CD14-positive monocyte (primary cell): Measurements from ENCODE around the gene HOXB3. TPM values are rescaled to one million over a fixed set of nuclear protein-coding genes. Genes with fewer than 3 reads are reported as not detected.

Source experiments
- DNase-seq, 3 donors: peaks; one replicate each; pipeline ENCODE4 v3.0.0-alpha.2; 2011 to 2022
- H2AFZ ChIP-seq: 2 replicates; pipeline ENCODE4 v1.6.0; 2012; ENCODE audit warnings: mild to moderate bottlenecking, low read depth, low read length, inconsistent platforms; ENCODE audit not compliant: insufficient read depth, poor library complexity, severe bottlenecking
- H3K27ac ChIP-seq, 2 donors: 1 replicate in 1 of 2; 2 replicates in 1 of 2; pipeline ENCODE4 v1.5.1; 2012 to 2013; ENCODE audit warnings: low read length in 2 of 2, control low read depth in 1 of 2, inconsistent platforms in 1 of 2, low read depth in 1 of 2, mild to moderate bottlenecking in 1 of 2
- H3K27me3 ChIP-seq, 2 donors: one replicate each; pipeline versions ENCODE4 v1.6.0 to v1.6.1; 2011 to 2013; ENCODE audit warnings: low read length in 2 of 2; ENCODE audit not compliant: control insufficient read depth in 2 of 2, insufficient read depth in 2 of 2
- H3K36me3 ChIP-seq, 2 donors: replicated peaks in 1 of 2; 1 replicate in 1 of 2; 2 replicates in 1 of 2; pipeline versions ENCODE4 v1.5.1 to v1.6.1; 2012 to 2013; ENCODE audit warnings: low read length in 2 of 2, control low read depth in 1 of 2, inconsistent platforms in 1 of 2, mild to moderate bottlenecking in 1 of 2; ENCODE audit not compliant: insufficient read depth in 2 of 2, control insufficient read depth in 1 of 2
- H3K4me1 ChIP-seq, 2 donors: 1 replicate in 1 of 2; 2 replicates in 1 of 2; pipeline versions ENCODE4 v1.5.1 to v1.6.1; 2012 to 2013; ENCODE audit warnings: low read length in 2 of 2, control low read depth in 1 of 2, inconsistent platforms in 1 of 2, mild to moderate bottlenecking in 1 of 2, moderate library complexity in 1 of 2; ENCODE audit not compliant: insufficient read depth in 2 of 2, control insufficient read depth in 1 of 2
- H3K4me2 ChIP-seq: replicated peaks from 2 replicates; pipeline ENCODE3; 2012; ENCODE audit warnings: low read length, moderate library complexity, mild to moderate bottlenecking; ENCODE audit not compliant: poor library complexity, severe bottlenecking; ENCODE audit errors: extremely low read depth
- H3K4me3 ChIP-seq, 3 experiments: fragments of 200-600 bp in 1 of 3; sonication (generic) in 1 of 3; replicated peaks in 1 of 3; 1 replicate in 2 of 3; 2 replicates in 1 of 3; pipeline ENCODE4 v1.5.1; 2011 to 2013; ENCODE audit warnings: low read length in 3 of 3, mild to moderate bottlenecking in 3 of 3, control low read depth in 2 of 3, low read depth in 2 of 3, inconsistent platforms in 1 of 3, moderate library complexity in 1 of 3
- H3K79me2 ChIP-seq: 2 replicates; pipeline ENCODE4 v1.6.0; 2012; ENCODE audit warnings: mild to moderate bottlenecking, control low read depth, inconsistent platforms, low read length, moderate library complexity; ENCODE audit not compliant: insufficient read depth
- H3K9ac ChIP-seq: 2 replicates; pipeline ENCODE4 v1.6.0; 2017; ENCODE audit warnings: low read length, mild to moderate bottlenecking; ENCODE audit not compliant: insufficient read depth, poor library complexity, severe bottlenecking
- H3K9me3 ChIP-seq, 2 donors: replicated peaks in 1 of 2; 1 replicate in 1 of 2; 2 replicates in 1 of 2; pipeline versions ENCODE4 v1.5.1 to v1.6.1; 2012 to 2013; ENCODE audit warnings: low read length in 2 of 2, control low read depth in 1 of 2; ENCODE audit not compliant: control insufficient read depth in 1 of 2, insufficient read depth in 1 of 2
- H4K20me1 ChIP-seq: 2 replicates; pipeline ENCODE4 v1.6.0; 2012; ENCODE audit warnings: mild to moderate bottlenecking, low read length, control low read depth, moderate library complexity; ENCODE audit not compliant: insufficient read depth
- H3K27ac Mint-ChIP-seq, 7 donors: one replicate each; pipeline ENCODE4 v1.8.0; 2020; ENCODE audit warnings: mild to moderate bottlenecking in 7 of 7, mixed read lengths in 7 of 7, moderate library complexity in 6 of 7, inconsistent platforms in 2 of 7
- H3K27me3 Mint-ChIP-seq, 3 donors: one replicate each; pipeline ENCODE4 v1.8.0; 2021 to 2022; ENCODE audit warnings: low read depth in 3 of 3, mild to moderate bottlenecking in 3 of 3, mixed read lengths in 3 of 3, moderate library complexity in 3 of 3, inconsistent platforms in 1 of 3
- H3K36me3 Mint-ChIP-seq, 2 donors: one replicate each; pipeline ENCODE4 v1.8.0; 2020; ENCODE audit warnings: mixed read lengths in 2 of 2, inconsistent platforms in 1 of 2, mild to moderate bottlenecking in 1 of 2
- H3K4me1 Mint-ChIP-seq: one replicate; pipeline ENCODE4 v1.8.0; 2020; ENCODE audit warnings: mild to moderate bottlenecking, mixed read lengths
- H3K4me3 Mint-ChIP-seq, 2 donors: one replicate each; pipeline ENCODE4 v1.8.0; 2020; ENCODE audit warnings: mild to moderate bottlenecking in 2 of 2, mixed read lengths in 2 of 2, moderate library complexity in 1 of 2
- H3K9me3 Mint-ChIP-seq, 7 donors: one replicate each; pipeline ENCODE4 v1.8.0; 2020 to 2022; ENCODE audit warnings: mixed read lengths in 7 of 7, mild to moderate bottlenecking in 6 of 7, moderate library complexity in 6 of 7, inconsistent platforms in 2 of 7
- WGBS: methylation state at CpG from one replicate; pipeline ENCODE4 v1.1.5; 2013; ENCODE audit warnings: missing lambda C conversion rate; ENCODE audit not compliant: insufficient coverage; 5-methylcytosine and 5-hydroxymethylcytosine counted together
- intact Hi-C, 2 donors: fragments of 100-400 bp; cut with micrococcal nuclease; formaldehyde crosslinking; loops; one replicate each; pipeline versions ENCODE4 v1.15.0 to v1.15.1; 2023
- polyA plus RNA-seq, 3 donors: library from polyadenylated mRNA; depleted of rRNA in 1 of 3; unstranded in 2 of 3; stranded (reverse) in 1 of 3; fragments of 300-500 nt in 2 of 3; fragments of >200 nt in 1 of 3; fragmentation: Illumina TruSeq in 2 of 3; gene quantifications; 1 replicate in 2 of 3; 2 replicates in 1 of 3; pipeline ENCODE4 v1.2.3, GENCODE V29; 2012 to 2021
- TF ChIP-seq, protein P1 (sequence below): fragments of 200-600 bp; IDR thresholded peaks from one replicate; pipeline ENCODE4 v1.8.0; 2022; ENCODE audit warnings: antibody characterized with exemption, mild to moderate bottlenecking

Gene HOXB3
- polyA plus RNA-seq, 3 donors, result 0.56 TPM; not detected in 2

DNA sequence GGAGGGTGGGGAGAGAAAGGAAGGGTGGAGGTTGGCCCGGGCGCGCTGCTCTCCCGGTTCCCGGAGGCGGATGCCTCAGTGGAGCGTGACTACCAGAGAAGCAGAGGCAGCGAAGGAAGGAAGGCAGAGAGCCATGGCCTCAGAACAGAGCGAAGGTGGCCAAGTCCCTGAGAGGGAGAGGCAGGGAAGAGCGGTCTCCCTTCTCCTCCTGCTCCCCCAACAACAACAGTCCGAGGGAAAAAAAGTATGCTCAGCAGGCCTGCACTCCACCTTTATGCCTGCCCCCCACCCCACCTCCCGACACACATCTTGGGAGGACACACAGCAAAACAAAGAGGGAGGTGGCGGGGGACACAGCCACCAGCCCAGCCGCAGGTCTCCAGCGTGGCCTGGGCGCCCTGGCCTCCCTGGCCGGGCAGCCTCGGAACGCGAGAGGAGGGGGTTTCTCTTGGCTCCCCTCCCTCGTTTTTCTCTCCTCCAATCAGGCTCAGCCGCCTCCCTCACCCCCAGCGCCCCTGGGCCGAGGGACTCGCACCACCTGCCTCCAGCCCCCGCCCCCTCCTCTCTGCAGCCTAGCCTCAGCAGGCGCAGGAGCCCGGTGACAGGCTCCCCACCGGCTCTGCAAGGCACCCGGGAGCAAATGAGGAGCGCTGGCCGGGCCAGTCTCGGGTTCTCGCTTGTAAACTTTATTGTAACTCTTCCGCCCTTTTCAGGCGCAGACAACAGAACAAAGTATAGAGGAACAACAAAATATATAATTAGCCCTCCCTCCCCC lies 21.8 kb upstream of the HOXB3 start:
- Mint-ChIP-seq H3K27me3 (peaks cover 93 to 98% (median 96%) of the 10 kb centered on the region in 3 donors), H3K4me1 (peaks cover 39% of the 10 kb centered on the region), H3K4me3 (peak overlapping the region; percentile 80 to 96), H3K27ac (peak overlapping the region in 1 of 7 donors; percentile 60), H3K36me3 (peaks cover 9 to 16% of the 10 kb centered on the region in 2 donors), H3K9me3 (peaks cover 0 to 49% (median 27%) of the 10 kb centered on the region in 7 donors)
- H2AFZ ChIP-seq, result no peak overlapping the region
- peak overlapping the region; percentile 99 for H3K4me2 ChIP-seq
- H3K79me2 ChIP-seq, result no peaks in the 10 kb centered on the region
- no peak for DNase-seq
- 2% methylated on average over 17 of the region's 36 CpGs for WGBS
- H4K20me1 ChIP-seq, result no peaks in the 10 kb centered on the region
- H3K27me3 ChIP-seq, result peaks cover 73 to 98% of the 10 kb centered on the region in 2 donors
- peak overlapping the region in 1 of 3 experiments; percentile 78 for H3K4me3 ChIP-seq
- H3K4me1 ChIP-seq, result peaks cover 36 to 43% of the 10 kb centered on the region in 2 donors
- no peak overlapping the region for H3K9ac ChIP-seq
- no peak overlapping the region for H3K27ac ChIP-seq
- TF ChIP-seq, protein P1, sequence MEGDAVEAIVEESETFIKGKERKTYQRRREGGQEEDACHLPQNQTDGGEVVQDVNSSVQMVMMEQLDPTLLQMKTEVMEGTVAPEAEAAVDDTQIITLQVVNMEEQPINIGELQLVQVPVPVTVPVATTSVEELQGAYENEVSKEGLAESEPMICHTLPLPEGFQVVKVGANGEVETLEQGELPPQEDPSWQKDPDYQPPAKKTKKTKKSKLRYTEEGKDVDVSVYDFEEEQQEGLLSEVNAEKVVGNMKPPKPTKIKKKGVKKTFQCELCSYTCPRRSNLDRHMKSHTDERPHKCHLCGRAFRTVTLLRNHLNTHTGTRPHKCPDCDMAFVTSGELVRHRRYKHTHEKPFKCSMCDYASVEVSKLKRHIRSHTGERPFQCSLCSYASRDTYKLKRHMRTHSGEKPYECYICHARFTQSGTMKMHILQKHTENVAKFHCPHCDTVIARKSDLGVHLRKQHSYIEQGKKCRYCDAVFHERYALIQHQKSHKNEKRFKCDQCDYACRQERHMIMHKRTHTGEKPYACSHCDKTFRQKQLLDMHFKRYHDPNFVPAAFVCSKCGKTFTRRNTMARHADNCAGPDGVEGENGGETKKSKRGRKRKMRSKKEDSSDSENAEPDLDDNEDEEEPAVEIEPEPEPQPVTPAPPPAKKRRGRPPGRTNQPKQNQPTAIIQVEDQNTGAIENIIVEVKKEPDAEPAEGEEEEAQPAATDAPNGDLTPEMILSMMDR, result no peak
- H3K9me3 ChIP-seq, result peaks cover 9 to 48% of the 10 kb centered on the region in 2 donors
- intact Hi-C loops, result no loop called here
- no peaks in the 10 kb centered on the region for H3K36me3 ChIP-seq

DNA sequence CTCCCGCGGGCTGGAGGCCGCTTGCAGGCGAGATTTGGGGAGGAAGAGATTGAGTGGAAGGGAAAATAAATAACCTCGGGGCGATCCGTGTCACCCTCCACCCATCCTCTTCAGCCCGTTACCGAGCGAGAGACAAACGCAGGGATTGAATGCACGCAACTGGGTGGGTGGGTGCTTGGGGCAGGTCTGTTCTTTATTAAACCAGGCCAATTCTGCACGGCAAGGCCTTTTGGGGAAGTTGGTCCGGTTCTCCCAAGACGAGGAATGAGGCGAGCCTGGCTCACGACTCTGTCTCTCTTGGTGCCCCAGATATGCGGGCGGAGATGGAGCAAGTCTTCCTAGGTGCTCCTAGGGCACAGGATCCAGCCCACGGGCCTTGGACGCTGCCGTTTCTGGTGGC lies 21.2 kb upstream of the HOXB3 start:
- peak overlapping the region; percentile 27 for H3K9ac ChIP-seq
- H3K9me3 ChIP-seq, result peaks cover 9 to 42% of the 10 kb centered on the region in 2 donors
- H3K27me3 ChIP-seq, result peaks cover 66 to 98% of the 10 kb centered on the region in 2 donors
- peaks cover 36 to 43% of the 10 kb centered on the region in 2 donors for H3K4me1 ChIP-seq
- peaks cover 0 to 45% (median 27%) of the 10 kb centered on the region in 7 donors for H3K9me3 Mint-ChIP-seq
- H2AFZ ChIP-seq, result peak overlapping the region; percentile 86
- peak overlapping the region; percentile 36 to 78 (median 51) for H3K4me3 ChIP-seq
- H4K20me1 ChIP-seq, result no peaks in the 10 kb centered on the region
- intact Hi-C loops, result no loop called here
- peak overlapping the region in 1 of 7 donors; percentile 73 for H3K27ac Mint-ChIP-seq
- H3K79me2 ChIP-seq, result no peaks in the 10 kb centered on the region
- peak overlapping the region; percentile 80 to 96 for H3K4me3 Mint-ChIP-seq
- WGBS, result 2% methylated on average over 11 of the region's 22 CpGs
- H3K36me3 Mint-ChIP-seq, result peaks cover 9 to 16% of the 10 kb centered on the region in 2 donors
- TF ChIP-seq, protein P1, result no peak
- peaks cover 39% of the 10 kb centered on the region for H3K4me1 Mint-ChIP-seq
- H3K36me3 ChIP-seq, result no peaks in the 10 kb centered on the region
- peak overlapping the region; percentile 99 for H3K4me2 ChIP-seq
- H3K27ac ChIP-seq, result no peak overlapping the region
- peak; percentile 23 to 52 (median 49) for DNase-seq
- peaks cover 92 to 98% (median 96%) of the 10 kb centered on the region in 3 donors for H3K27me3 Mint-ChIP-seq
